Stimulated activated CD4-positive, alpha-beta T cell treated with anti-CD3 and anti-CD28 coated beads, TNF-alpha, amount 100 ng/mL, for 48 hours (primary cell): ENCODE measurements around the gene INSRR.
A peak's percentile ranks its signal among the peaks of the same experiment; 100 is the strongest.

Source experiments
- DNase-seq, 3 donors: peaks; one replicate each; pipeline ENCODE4 v3.0.0-alpha.2; 2020; ENCODE audit warnings: low read depth in 3 of 3

Gene INSRR

DNA sequence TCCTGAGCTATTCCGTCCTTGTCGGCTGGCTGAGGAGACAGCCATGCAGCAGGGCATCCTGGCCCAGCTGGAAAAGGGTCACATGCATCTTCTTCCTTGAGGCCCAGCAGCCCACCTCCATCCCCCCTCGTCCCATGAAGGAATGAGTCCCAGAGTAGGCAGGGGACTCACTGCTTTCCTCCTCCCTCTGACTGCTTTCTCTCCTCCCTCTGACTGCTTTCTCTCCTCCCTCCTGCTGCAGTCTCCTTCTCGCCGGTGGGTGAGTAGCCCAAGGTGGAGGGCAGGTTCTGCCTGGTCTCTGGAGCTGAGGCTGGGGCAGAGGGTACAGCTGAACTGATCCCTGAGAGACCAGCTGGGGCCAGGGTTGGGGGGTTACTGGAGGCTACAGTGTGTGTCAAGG is 15.2 kb upstream of the INSRR start:
- DNase-seq: no peak

DNA sequence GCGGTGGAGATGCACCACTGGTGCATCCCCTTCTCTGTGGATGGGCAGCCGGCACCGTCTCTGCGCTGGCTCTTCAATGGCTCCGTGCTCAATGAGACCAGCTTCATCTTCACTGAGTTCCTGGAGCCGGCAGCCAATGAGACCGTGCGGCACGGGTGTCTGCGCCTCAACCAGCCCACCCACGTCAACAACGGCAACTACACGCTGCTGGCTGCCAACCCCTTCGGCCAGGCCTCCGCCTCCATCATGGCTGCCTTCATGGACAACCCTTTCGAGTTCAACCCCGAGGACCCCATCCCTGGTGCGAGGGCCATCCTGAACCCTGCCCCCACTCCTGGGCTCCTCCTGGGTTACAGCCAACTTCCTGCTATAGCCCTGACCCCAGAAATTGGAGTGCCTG is 14.7 kb upstream of the INSRR start:
- DNase-seq: no peak

DNA sequence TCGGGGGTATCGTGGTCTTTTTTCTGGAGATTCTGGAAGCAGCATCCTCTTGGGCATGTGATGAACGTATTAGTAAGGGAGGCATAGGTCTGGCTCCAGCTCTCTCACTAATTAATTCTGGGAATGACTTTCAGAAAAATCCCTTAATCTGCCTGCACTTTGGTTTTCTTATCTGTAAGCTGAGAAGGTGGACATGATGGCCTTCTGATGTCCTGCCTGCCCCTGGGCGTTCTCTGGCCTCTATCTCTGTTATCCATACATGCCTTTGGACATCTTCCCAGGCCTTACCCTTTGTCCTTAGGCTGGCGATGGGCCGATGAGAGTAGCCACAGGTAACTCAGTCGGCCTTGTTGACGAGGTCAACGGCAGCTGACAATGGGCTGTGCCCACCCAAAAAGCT is 10.5 kb upstream of the INSRR start:
- no peak for DNase-seq

DNA sequence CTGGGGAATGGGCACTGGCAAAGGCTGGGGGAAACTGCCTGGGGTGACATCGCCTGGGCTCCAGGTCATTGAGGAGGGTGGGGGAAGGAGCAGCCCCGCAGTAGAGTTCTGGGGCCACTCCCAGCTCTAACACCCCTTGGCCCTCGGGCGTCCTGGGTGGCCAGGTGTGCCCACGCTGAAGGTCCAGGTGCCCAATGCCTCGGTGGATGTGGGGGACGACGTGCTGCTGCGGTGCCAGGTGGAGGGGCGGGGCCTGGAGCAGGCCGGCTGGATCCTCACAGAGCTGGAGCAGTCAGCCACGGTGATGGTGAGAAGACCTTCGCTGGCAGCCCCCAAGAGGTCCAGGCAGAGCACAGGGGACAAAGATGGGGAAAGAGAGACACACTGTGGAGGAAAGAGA is 9.4 kb upstream of the INSRR start:
- no peak for DNase-seq

DNA sequence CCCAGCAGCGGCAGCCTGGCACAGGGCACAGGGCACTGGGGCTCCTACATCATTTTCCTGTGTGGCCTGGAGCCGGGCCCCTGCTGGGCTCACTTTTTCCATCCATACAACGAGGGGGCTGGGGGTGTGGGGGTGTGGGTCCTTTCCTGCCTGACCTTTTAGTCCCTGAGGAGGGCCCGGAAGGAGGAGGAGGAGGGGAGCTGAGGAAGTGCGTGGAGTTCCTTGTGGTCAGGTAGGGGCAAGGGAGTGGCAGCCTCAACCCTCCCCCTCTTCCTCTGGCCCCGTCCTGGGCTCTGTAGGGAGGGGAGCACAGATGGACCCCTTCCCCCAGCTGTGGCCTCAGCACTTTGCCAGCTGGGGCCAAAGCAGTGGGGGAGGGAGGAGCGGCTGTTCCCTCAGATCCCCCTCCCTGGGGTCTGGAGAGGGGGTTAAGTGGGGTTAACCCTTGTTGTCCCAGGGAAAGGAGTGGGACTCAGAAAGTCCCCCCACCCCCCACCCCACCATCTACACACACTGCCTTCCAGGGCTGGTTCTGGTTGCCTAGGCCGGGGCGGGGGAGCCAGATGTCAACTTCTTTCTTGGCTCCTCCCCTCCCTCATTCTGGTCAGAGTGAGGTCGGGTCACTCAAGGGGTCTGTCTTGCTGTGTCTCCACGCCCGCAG is 7.5 kb upstream of the INSRR start:
- DNase-seq: no peak

DNA sequence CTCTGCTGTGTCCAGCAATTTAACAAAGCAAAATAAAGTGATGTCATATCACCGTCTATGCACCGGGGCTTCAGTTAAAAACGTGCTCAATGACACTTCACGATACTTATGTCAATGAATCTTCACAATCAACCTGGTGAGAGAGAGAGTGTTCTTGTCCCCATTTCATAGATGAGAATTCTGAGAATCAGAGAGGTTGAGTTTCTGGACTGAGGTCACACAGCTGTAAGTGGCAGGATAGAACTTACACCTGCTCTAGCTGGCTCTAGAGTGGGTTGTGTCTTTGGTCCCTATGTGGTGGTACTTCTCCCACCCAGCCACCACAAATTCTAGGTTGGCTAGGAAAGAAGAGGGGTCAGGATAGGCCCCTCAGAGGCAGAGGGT is 6.9 kb upstream of the INSRR start:
- no peak for DNase-seq

DNA sequence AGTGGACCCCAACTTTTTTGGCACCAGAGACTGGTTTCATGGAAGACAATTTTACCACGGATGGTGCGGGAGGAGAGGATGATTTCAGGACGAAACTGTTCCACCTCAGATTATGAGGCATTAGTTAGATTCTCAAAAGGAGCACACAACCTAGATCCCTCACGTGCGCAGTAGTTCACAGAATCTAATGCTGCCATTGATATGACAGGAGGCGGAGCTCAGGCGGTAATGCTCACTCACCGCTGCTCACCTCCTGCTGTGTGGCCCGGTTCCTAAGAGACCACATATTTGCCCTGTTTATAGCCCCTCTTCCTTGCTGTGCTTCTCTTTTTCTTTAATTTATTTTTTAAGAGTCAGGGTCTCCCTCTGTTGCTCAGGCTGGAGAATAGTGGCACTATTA is 6.3 kb upstream of the INSRR start:
- DNase-seq: no peak

DNA sequence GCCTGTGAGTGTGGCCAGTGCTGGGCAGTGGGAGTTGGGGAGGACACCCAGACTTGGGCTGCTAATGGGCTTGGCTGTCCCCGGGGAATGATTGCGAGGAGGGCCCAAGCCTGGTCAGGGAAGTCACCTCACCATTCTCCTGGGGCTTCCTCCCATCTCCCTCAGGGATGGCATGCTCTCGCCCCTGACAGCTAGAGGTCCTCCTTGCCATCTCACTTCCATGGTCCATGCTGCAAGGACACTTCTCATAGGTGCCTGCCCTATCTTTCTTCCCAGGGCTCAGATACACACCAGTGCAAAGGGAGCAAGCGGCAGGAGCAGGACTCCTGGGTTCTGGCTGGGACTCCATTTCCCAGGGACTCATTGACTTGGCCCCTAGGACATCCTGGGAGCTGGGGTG is 5.9 kb upstream of the INSRR start:
- DNase-seq: no peak

DNA sequence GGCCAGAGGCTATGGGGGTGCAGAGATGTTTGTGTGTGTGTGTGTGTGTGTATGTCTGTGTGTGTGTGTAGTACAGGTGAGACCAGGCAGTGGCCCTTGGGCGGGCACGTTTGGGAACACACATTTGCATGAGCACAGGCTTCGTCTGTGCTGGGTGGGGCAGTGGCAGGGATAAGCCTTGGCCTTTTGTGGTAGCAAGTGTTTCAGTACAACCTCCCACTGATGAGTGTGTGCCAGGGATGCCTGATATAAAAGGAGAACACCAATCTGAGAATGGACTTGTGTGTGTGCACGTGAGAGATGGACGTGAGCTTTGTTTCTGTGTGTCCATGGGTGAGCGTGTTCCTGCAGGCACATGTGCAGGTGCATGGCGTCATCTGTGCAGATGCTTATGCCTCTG is 4.7 kb upstream of the INSRR start:
- DNase-seq: no peak

DNA sequence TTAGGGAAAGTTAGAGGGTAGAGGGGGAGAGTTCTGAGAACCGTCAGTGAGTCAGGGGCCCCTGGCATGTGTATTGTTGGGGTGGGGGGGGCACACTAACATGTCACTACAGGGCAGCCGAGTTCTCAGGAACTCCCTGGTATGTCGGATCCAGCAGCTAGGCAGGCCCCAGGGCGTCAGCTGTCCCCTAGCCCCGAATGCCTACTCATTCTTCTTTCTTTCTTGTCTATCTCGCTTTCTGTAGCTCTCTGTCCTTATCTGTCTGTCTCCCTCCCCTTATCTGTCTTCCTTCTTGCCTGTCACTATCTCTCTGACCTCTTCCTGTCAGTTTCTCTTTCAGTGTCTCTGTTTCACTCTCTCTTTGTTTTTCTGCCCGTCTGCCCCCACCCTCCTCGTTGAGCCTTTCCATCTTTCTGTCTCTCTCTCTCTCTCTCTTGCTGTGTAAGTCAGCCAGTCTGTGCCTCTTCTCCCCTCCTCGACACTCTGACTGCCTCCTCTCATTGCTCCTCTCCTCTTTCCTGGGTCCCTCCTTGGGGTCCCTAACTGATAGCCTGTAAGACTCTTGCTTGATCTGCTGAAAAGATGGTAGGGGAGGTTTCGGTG is 4.2 kb upstream of the INSRR start:
- peak in 1 of 3 donors; percentile 29 for DNase-seq

DNA sequence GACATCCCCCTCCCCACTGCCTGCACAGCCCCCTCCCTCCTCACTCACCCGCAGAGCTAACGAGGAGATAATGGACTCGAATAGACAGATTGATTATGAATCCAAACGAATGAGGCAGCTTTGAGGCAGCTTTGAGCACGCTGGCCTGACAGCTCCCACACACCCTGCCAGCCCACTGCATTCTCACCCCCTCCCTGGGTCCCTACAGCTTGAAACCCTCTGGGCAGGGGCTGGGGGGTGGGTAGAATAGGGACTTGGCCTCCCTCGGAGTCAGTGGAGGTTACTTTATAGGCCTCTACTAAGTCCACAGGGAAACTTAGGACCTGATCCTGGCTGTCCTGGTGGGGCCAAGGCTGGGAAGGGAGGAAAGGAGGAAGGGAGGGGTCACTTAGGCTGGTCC is 3.7 kb upstream of the INSRR start:
- DNase-seq: no peak

DNA sequence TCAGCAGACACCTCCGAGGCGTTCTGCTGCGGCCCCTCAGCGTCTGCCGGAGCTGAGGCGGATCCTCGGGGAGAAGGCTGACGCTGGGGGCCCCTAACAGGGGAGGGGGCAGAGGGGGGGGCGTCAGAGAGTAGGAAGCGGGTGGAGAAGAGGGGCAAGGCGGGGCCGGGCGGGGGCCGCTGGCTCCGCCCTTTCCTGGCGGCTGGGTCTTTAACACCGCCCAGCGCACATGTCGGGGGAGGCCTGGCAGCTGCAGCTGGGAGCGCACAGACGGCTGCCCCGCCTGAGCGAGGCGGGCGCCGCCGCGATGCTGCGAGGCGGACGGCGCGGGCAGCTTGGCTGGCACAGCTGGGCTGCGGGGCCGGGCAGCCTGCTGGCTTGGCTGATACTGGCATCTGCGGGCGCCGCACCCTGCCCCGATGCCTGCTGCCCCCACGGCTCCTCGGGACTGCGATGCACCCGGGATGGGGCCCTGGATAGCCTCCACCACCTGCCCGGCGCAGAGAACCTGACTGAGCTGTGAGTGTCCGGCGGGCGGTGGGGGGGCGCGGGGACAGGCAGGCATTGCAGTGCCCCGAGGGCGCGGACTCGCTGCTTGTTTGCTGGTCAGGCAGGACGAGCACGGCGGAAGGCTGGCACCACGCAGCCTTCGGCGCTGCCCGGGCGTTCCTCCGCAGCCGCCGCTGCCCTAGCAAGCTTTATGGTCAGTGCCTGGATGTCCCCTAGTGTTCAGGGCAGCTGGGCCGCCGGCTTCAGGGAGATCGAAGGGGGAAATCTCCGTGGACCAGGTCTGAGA is 1.9 kb upstream of the INSRR start, which contains the start of gene NTRK1:
Gene NTRK1, plus strand, starts transcription at position 238 of the 796 bp plus-strand sequence. Its CDS starts 70 bp downstream, at position 308.
- no peak for DNase-seq

DNA sequence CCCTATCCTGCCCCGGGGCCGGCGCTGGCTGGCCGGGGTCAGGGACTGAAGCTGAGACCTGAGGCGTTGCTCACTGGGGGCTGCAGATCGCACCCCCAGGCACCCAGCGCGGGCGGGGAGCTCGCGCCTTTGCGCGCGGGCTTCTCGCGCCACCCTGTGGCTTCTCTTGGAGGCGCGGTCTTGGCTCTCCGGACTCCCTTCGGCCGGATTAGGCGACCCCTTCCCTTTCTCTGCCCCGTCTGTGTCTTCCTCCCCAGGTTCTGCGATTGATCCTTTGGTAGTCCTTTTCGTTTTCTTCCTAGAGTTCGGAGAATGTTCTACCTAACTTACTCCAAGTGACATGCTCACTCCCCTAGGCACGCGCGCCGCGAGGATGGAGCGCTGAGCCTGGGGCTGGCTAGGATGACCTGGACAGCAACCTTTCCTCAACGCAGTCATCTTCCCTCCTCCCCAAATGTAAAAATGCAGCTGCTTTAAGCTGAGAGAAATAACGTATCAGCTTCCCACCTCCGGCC is 1.3 kb upstream of the INSRR start:
- peak in 2 of 3 donors; percentile 20 to 59 for DNase-seq

DNA sequence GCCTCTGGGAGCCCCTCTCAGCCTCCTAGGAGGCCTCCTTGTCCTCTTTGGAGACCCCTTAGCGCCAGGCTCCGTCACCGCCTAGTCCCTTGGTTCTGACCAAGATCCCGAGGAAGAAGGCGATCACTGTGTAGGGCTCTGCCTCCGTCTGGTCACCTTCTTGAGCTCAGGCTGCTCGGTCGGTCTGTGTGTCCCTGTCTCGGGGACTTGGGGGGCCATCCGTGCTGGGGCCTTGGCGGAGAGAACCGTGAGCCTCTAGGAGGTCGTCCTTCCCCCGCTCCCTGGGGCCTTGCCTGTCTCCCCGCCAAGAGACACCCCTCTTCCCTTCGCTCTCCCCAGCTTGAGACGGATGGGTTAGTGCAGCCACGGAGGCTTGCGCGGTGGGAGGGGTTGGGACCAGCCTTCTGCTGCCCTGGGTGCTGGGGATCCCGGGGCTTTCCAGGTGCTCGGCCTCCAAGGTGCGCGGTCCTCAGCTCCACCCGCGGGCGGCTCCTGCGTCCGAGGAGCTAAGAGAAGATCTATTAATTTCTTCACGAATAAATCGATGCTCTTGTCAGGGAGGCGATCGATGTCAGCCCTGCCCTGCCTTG is 701 bp upstream of the INSRR start:
- no peak for DNase-seq

DNA sequence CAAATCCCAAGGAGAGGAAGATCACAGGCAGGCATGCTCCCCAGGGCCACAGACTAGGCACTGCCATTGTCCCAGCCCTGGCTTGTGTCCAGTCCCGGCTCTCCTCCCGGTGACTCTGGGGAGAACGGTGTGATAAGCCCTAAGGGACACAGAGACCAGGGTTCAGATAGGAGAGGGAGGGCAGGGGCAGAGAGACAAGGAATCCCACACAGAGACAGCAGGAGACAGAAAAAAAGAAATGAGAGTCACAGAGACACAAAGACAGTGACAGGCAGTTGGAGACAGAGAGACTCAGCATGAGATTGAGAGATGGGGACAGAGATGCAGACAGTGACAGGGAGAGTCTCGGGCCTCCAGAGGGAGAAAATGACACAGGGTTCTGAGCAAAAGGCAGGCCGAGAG is 361 bp downstream of the INSRR start:
- no peak for DNase-seq

DNA sequence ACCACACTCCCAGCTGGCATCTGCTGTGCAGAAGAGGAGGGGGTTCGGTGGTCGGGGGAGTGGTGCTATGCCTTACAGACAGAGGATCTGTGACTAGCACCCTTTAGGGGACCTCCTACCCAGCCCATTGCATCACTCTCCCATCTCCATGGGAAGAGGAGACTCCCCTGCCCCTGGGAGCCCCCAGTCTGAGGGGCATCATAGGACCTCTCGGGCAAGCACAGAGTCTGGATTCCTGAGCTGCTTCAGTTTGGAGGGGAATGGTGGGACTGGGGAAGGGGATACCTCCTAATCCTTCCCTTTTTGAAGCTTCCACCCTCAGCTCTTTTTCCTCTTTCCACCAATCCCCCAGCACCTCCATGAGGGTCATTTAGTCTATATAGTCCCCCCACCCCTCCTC is 1.4 kb downstream of the INSRR start:
- DNase-seq: no peak

DNA sequence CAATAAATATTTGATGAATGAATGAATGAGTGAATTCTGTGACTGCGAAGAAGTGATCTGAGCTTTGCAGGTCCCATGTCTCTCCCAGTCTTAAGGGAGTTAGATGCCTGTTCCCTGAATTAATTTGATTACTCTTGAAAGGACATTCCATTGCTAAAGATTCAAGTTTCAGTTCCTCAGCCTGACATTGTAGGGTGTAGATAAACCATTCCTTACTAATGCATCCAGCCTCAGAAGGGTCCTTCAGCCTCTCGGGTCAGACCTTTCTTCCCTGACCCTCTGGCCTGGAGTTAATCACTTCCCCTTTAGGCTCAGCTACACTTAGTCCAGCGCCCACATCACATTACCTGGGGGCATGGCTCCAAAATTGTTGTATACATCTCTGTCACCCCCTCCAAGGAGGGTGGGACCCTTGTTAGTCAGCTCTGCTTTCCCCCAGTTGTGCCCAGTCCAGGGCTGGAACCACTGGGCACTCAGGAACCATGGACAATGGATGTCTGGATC is 2.6 kb downstream of the INSRR start:
- no peak for DNase-seq

DNA sequence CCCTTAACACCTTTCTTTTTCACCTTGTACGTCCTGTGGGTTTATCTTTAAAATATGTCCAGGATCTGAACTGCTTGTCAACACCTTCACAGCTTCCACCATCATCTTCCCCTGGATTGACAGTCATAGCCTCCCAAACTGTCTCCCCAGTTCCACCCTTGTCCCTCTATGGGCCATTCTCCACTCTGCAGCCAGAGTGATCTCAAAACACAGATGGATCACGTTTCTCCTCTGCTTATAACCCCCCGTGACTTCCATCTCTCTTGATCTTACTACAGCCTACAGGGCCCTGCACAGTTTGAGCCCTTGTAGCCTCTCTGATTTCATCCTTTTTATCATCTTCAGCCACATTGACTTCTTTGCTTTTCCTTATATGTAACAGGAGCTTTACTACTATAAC is 4.3 kb downstream of the INSRR start:
- DNase-seq: no peak

DNA sequence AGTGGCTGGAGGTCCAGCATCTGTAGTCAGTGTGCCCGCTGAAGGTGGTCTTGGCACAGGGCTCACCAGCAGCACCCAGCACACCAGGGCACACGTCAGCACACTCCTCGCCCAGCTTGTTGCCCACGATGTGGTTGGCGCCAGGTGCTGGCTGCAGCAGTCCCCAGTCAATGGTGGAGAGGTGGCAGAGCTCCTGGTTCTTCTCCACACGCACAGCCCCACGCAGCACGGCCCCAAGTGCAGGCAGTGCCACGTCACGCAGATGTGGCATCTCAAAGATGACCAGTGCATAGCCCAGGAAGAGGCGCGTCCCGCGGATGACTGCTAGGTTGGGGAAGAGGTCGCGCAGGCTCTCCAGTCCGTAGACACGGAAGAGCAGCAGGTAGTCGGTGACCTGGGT is 5.2 kb downstream of the INSRR start:
- no peak for DNase-seq

DNA sequence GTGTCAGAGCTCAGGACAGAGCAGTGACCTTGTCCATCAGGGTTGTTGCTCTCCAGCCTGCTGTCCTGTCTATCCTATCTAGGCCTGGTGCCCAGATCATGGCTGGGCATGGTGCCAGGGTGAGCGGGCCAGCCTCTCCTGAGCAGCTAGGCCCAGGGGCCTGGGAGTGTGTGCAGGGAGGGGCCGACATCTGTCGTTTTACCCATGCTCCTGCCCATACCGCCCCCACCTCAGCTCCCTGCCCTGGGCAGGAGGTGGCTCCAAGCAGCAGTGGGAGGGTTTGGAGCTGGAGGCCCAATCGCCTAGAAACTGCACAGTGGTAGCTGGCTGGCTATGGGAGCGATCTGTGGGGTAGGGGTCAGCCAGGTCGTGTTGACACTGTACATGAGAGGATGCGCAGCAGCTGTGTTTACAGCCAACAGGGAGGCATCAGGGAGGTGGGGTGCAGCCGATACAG is 6.5 kb downstream of the INSRR start:
- DNase-seq: no peak

DNA sequence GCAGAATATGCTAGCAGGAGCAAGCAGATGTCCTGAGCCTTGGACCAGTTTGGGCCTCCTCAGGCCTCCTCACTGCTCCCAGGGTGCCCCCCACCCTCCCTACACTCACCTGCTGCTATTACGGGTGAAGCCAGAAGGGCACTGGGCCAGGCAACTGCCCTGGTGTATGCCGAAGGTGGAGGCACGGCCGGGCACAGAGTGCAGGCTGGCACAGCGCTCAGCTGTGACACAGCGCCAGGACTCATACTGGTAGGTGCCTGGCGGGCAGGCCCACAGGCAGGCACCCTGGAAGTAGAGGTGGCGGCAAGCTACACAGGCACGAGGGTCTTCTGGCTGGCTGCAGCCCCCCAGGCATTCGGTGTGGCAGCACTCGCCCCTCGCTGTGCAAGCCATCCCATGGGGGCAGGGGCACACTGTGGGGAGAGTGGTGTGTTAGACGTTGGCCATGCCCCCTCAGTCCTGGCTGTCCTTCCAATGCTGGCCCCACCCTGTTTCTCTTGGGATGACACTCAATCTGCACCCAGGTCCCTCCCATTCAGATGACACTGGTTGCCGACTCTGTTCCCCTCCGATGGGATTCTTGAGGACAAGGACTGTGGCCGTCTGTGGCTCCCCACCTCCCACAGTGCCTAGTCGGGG is 7.0 kb downstream of the INSRR start:
- DNase-seq: no peak

DNA sequence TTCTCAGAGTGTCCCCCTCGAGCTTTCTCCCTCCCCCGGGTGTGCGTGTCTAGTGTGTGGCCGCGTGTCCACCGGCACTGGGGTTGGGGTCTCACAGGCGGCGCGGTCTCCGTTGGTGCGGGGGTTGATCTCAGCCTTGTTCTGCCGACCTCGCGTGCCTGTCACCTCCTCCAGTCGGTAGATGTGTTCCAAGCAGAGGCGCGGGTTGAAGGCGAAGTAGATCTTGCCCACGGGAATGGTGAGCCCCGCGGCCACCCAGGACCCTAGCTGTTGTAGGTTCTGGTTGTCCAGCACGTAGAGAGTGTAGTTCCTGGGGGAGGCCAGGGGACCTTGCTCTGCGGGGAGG is 9.8 kb downstream of the INSRR start:
- no peak for DNase-seq
